Activated naive CD4-positive, alpha-beta T cell treated with anti-CD3 and anti-CD28 coated beads for 36 hours (primary cell): Measurements from ENCODE around the gene EFNA3. TPM values are rescaled to one million over a fixed set of nuclear protein-coding genes. Genes with fewer than 3 reads are reported as not detected.

Experiments used
- CTCF ChIA-PET: fragments of 350-600 bp; sonication (Branson Sonifier 250); formaldehyde crosslinking; loops from one replicate; lab custom pipeline; 2021; ENCODE audit warnings: antibody characterized with exemption; lab: Charles Lee
- DNase-seq: peaks from one replicate; pipeline ENCODE4 v3.0.0-alpha.2; 2020
- H3K27ac Mint-ChIP-seq: one replicate; pipeline ENCODE4 v1.8.0; 2021; ENCODE audit warnings: mild to moderate bottlenecking, mixed read lengths
- H3K27me3 Mint-ChIP-seq: one replicate; pipeline ENCODE4 v1.8.0; 2021; ENCODE audit warnings: low read depth, mixed read lengths
- H3K36me3 Mint-ChIP-seq: one replicate; pipeline ENCODE4 v1.8.0; 2021; ENCODE audit warnings: low read depth, mixed read lengths
- H3K4me1 Mint-ChIP-seq: one replicate; pipeline ENCODE4 v1.8.0; 2021; ENCODE audit warnings: low read depth, mixed read lengths
- H3K4me3 Mint-ChIP-seq: one replicate; pipeline ENCODE4 v1.8.0; 2021; ENCODE audit warnings: mild to moderate bottlenecking, moderate library complexity, mixed read lengths
- H3K9me3 Mint-ChIP-seq: one replicate; pipeline ENCODE4 v1.8.0; 2021; ENCODE audit warnings: mixed read lengths
- intact Hi-C: fragments of 100-400 bp; cut with micrococcal nuclease; formaldehyde crosslinking; loops from one replicate; pipeline ENCODE4 v1.15.1; 2023
- total RNA-seq, 2 experiments: library from RNA; stranded (reverse); gene quantifications; one replicate each; pipeline ENCODE4 v1.2.3, GENCODE V29; 2021

EFNA3 gene
- total RNA-seq, 2 experiments from 2014 or later, result 1.3 to 2.5 TPM

DNA sequence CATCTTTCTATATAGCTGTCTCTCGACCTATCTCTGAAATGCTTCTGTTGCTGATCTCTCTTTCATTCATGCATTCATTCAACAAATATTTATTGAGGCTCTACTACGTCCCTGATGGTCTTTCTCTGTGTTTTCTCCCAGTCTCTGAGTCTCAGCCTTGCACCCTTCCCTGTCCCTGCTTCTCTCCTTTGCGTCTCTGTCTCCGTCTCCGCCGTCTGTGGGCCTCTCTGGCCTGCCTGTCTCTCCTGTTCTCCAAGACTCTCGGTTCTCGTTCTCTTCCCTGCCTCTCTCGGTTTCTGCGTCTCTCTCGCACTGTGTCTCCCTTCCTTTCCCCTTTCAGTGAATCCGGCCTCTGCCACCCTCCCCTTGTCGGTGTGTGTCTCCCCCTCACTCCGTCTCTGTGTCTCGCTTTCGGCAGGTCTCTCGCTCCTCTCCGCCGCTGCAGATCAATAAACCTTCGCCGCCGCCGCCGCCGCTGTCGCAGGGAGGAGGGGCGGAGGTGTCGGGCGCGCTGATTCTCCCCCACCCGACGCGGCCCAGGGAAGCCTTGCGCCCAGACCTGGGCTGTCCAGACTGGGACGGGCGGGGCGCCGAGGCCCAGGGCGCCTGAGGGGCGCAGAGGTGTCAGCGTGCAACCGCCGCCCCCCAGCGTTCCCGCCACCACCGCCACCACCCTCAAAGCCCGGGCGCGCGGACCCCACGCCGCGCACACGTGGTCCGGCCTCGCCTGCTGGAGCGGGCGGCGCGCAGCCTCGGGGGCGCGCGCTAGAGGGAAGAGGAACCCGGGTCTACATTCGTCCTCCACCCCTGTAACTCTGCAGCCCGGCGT, 3.0 kb downstream of the EFNA3 start:
- CTCF ChIA-PET, result interaction anchor here (0.6 to 4.2 kb wide), 7 partner anchors 10 to 86 kb away, joined by 3 to 75 read pairs (median 4); partner anchors contain the start of gene EFNA4

GRCh38 chr1:155082301-155083051, 3.8 kb downstream of the EFNA3 start:
- Mint-ChIP-seq H3K9me3 (no peaks in the 10 kb centered on the region), H3K27me3 (peaks cover 42% of the 10 kb centered on the region), H3K27ac (no peak overlapping the region), H3K4me1 (peaks cover 44% of the 10 kb centered on the region), H3K36me3 (no peaks in the 10 kb centered on the region), H3K4me3 (peak overlapping the region; percentile 22)
- intact Hi-C loops, result loop anchor here (5.0 kb wide), 1 partner anchor 290 kb away; no protein-coding TSS in a partner anchor
- CTCF ChIA-PET, result interaction anchor here (1.8 to 4.6 kb wide), 4 partner anchors 18 to 88 kb away, joined by 4 to 75 read pairs (median 62); partner anchors contain the start of genes EFNA4 and KRTCAP2
- no peak for DNase-seq

More for the DNA sequence above, 3.0 kb downstream of the EFNA3 start:
- no peak for DNase-seq
- peak overlapping the region; percentile 28 for H3K4me3 Mint-ChIP-seq
- H3K36me3 Mint-ChIP-seq, result no peaks in the 10 kb centered on the region
- peaks cover 44% of the 10 kb centered on the region for H3K4me1 Mint-ChIP-seq
- H3K9me3 Mint-ChIP-seq, result no peaks in the 10 kb centered on the region
- intact Hi-C loops, result loop anchor here (5.0 kb wide), 1 partner anchor 289 kb away; no protein-coding TSS in a partner anchor
- no peak overlapping the region for H3K27ac Mint-ChIP-seq
- H3K27me3 Mint-ChIP-seq, result peaks cover 42% of the 10 kb centered on the region

DNA sequence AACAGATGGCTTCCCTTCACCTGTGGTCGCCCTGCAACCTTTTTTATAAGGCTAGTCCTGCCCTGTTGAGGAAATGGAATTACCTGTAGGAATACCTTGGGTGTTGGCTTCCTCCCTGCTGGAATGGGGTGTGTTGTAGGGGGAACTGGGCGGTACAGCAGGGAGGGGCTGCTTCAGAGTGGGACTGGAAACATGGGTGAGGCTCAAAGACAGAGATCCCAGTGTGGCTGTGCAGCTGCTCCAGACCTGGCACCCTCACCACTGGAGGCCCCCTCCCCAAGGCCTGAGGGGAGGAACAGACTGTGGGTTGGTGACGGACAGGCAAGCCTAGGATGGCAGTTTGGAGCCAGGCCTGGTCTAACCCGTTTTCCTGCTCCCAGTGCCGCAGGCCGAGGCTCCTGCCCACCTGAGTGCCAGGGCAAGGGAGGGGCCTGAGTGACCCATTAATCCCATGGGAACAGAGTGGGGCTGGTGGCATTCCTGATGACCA, 4.5 kb downstream of the EFNA3 start:
- no peaks in the 10 kb centered on the region for H3K36me3 Mint-ChIP-seq
- H3K4me1 Mint-ChIP-seq, result peaks cover 44% of the 10 kb centered on the region
- intact Hi-C loops, result loop anchor here (5.0 kb wide), 1 partner anchor 291 kb away; no protein-coding TSS in a partner anchor
- H3K27ac Mint-ChIP-seq, result no peak overlapping the region
- H3K9me3 Mint-ChIP-seq, result no peaks in the 10 kb centered on the region
- no peak for DNase-seq
- CTCF ChIA-PET, result interaction anchor here (0.6 to 4.6 kb wide), 6 partner anchors 19 to 523 kb away, joined by 3 to 75 read pairs (median 28); partner anchors contain the start of genes EFNA4 and KRTCAP2
- H3K4me3 Mint-ChIP-seq, result no peak overlapping the region
- peaks cover 42% of the 10 kb centered on the region for H3K27me3 Mint-ChIP-seq

- Mint-ChIP-seq H3K9me3 (no peaks in the 10 kb centered on the region), H3K4me1 (peaks cover 42% of the 10 kb centered on the region), H3K27ac (no peak overlapping the region), H3K27me3 (peaks cover 41% of the 10 kb centered on the region), H3K36me3 (no peaks in the 10 kb centered on the region), H3K4me3 (peak overlapping the region; percentile 95)
- DNase-seq, result peak; percentile 73
- intact Hi-C loops, result loop anchor here (1.0 to 5.0 kb wide), 8 partner anchors 13 to 525 kb away; partner anchors contain the start of genes ADAM15, CKS1B, EFNA4 and UBE2Q1
- CTCF ChIA-PET, result interaction anchor here (0.6 to 4.6 kb wide), 24 partner anchors 9 to 524 kb away, joined by 3 to 75 read pairs (median 5); partner anchors contain the start of genes ADAM15, EFNA4, KRTCAP2 and LENEP
Measured at GRCh38 chr1:155083865-155084721, 5.5 kb downstream of the EFNA3 start.

- Mint-ChIP-seq H3K36me3 (no peaks in the 10 kb centered on the region), H3K4me3 (peak overlapping the region; percentile 95), H3K27ac (peak overlapping the region; percentile 88), H3K4me1 (peaks cover 34% of the 10 kb centered on the region), H3K9me3 (no peaks in the 10 kb centered on the region), H3K27me3 (peaks cover 33% of the 10 kb centered on the region)
- CTCF ChIA-PET, result interaction anchor here (0.6 to 4.6 kb wide), 47 partner anchors 9 to 525 kb away, joined by 3 to 75 read pairs (median 4); partner anchors contain the start of genes ADAM15, CLK2, EFNA4 and KRTCAP2
- peak; percentile 94 for DNase-seq
- intact Hi-C loops, result loop anchor here (1.0 to 5.0 kb wide), 9 partner anchors 14 to 526 kb away; partner anchors contain the start of genes ADAM15, CKS1B, EFNA4 and UBE2Q1
Measured at GRCh38 chr1:155084722-155085503, 6.3 kb downstream of the EFNA3 start.

- Mint-ChIP-seq H3K27ac (peak overlapping the region; percentile 88), H3K9me3 (no peaks in the 10 kb centered on the region), H3K4me3 (peak overlapping the region; percentile 95), H3K27me3 (peaks cover 32% of the 10 kb centered on the region), H3K4me1 (peaks cover 33% of the 10 kb centered on the region), H3K36me3 (no peaks in the 10 kb centered on the region)
- CTCF ChIA-PET, result interaction anchor here (0.7 to 4.6 kb wide), 42 partner anchors 10 to 526 kb away, joined by 3 to 75 read pairs (median 4); partner anchors contain the start of genes ADAM15, CLK2, EFNA4 and KRTCAP2
- intact Hi-C loops, result loop anchor here (1.0 to 2.0 kb wide), 4 partner anchors 69 to 527 kb away; partner anchors contain the start of genes UBE2Q1 and ZBTB7B
- peak; percentile 89 for DNase-seq
Measured at GRCh38 chr1:155085504-155086127, 7.0 kb downstream of the EFNA3 start.

DNA sequence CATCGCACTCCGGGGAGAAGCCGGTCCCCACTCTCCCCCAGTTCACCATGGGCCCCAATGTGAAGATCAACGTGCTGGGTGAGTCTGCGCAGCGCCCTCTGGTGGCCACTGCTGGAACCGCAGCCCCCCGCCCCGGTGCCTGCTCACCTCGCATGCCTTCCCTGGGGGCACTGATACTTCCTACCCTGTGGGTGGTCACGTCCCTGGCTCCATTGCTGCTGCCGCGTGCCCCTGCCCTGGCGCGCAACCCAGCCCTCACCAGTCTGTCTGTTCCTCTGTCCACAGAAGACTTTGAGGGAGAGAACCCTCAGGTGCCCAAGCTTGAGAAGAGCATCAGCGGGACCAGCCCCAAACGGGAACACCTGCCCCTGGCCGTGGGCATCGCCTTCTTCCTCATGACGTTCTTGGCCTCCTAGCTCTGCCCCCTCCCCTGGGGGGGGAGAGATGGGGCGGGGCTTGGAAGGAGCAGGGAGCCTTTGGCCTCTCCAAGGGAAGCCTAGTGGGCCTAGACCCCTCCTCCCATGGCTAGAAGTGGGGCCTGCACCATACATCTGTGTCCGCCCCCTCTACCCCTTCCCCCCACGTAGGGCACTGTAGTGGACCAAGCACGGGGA, 7.6 kb downstream of the EFNA3 start:
- Mint-ChIP-seq H3K27me3 (peaks cover 29% of the 10 kb centered on the region), H3K9me3 (no peaks in the 10 kb centered on the region), H3K4me3 (peak overlapping the region; percentile 59), H3K27ac (no peak overlapping the region), H3K36me3 (no peaks in the 10 kb centered on the region), H3K4me1 (peaks cover 32% of the 10 kb centered on the region)
- intact Hi-C loops, result loop anchor here (1.0 kb wide), 1 partner anchor 140 kb away; no protein-coding TSS in a partner anchor
- peak; percentile 85 for DNase-seq
- CTCF ChIA-PET, result interaction anchor here (0.6 to 4.6 kb wide), 19 partner anchors 9 to 942 kb away, joined by 3 to 75 read pairs (median 5); partner anchors contain the start of genes ADAM15, EFNA4 and KRTCAP2

- H3K4me1 Mint-ChIP-seq, result peaks cover 30% of the 10 kb centered on the region
- H3K4me3 Mint-ChIP-seq, result no peak overlapping the region
- peaks cover 23% of the 10 kb centered on the region for H3K27me3 Mint-ChIP-seq
- no peak overlapping the region for H3K27ac Mint-ChIP-seq
- no peak for DNase-seq
- H3K36me3 Mint-ChIP-seq, result no peaks in the 10 kb centered on the region
- intact Hi-C loops, result loop anchor here (1.0 kb wide), 1 partner anchor 139 kb away; no protein-coding TSS in a partner anchor
- no peaks in the 10 kb centered on the region for H3K9me3 Mint-ChIP-seq
- CTCF ChIA-PET, result interaction anchor here (0.6 to 4.6 kb wide), 8 partner anchors 8 to 942 kb away, joined by 3 to 72 read pairs (median 4); partner anchors contain the start of genes ADAM15 and KRTCAP2
Measured at GRCh38 chr1:155086856-155087535, 8.4 kb downstream of the EFNA3 start.
